Mesendoderm (in vitro differentiated cells): Measurements from ENCODE around the gene RPL36A.

ENCODE experiments used
- DNase-seq: peaks from one replicate; pipeline ENCODE4 v3.0.0; 2013
- H2AK5ac ChIP-seq: 2 replicates; pipeline ENCODE4 v1.6.1; 2013; ENCODE audit warnings: low read length, inconsistent platforms
- H2BK120ac ChIP-seq: 2 replicates; pipeline ENCODE4 v1.6.1; 2013; ENCODE audit warnings: low read depth, mild to moderate bottlenecking, low read length, moderate library complexity, mixed read lengths
- H2BK15ac ChIP-seq: replicated peaks from 2 replicates; pipeline ENCODE4 v1.6.1; 2013; ENCODE audit warnings: low read depth, mild to moderate bottlenecking, moderate library complexity
- H2BK5ac ChIP-seq: 2 replicates; pipeline ENCODE4 v1.6.1; 2013; ENCODE audit warnings: low read length, inconsistent platforms
- H3K18ac ChIP-seq: 2 replicates; pipeline ENCODE4 v1.6.1; 2013; ENCODE audit warnings: mild to moderate bottlenecking, low read length, mixed read lengths
- H3K23ac ChIP-seq: one replicate; pipeline ENCODE4 v1.6.1; 2013; ENCODE audit warnings: low read length
- H3K27ac ChIP-seq: 2 replicates; pipeline ENCODE4 v1.5.1; 2013; ENCODE audit warnings: low read depth, mild to moderate bottlenecking, inconsistent platforms, low read length, moderate library complexity
- H3K27me3 ChIP-seq: 2 replicates; pipeline ENCODE4 v1.6.1; 2013; ENCODE audit warnings: low read length, control low read depth, mild to moderate bottlenecking, inconsistent platforms; ENCODE audit not compliant: insufficient read depth, poor library complexity
- H3K36me3 ChIP-seq: 2 replicates; pipeline ENCODE4 v1.6.1; 2013; ENCODE audit warnings: low read length, inconsistent platforms; ENCODE audit not compliant: control insufficient read depth, insufficient read depth
- H3K4ac ChIP-seq: one replicate; pipeline ENCODE4 v1.6.1; 2013; ENCODE audit warnings: low read depth, mild to moderate bottlenecking, low read length, moderate library complexity
- H3K4me1 ChIP-seq: 2 replicates; pipeline ENCODE4 v1.6.1; 2013; ENCODE audit warnings: low read depth, low read length, inconsistent platforms; ENCODE audit not compliant: control insufficient read depth
- H3K4me2 ChIP-seq: 2 replicates; pipeline ENCODE4 v1.6.1; 2013; ENCODE audit warnings: low read length
- H3K4me3 ChIP-seq: 2 replicates; pipeline ENCODE4 v1.5.1; 2013; ENCODE audit warnings: mild to moderate bottlenecking, low read length
- H3K56ac ChIP-seq: one replicate; pipeline ENCODE4 v1.6.1; 2013; ENCODE audit warnings: low read length
- H3K79me1 ChIP-seq: 2 replicates; pipeline ENCODE4 v1.6.1; 2013; ENCODE audit warnings: low read length, inconsistent platforms
- H3K79me2 ChIP-seq: 2 replicates; pipeline ENCODE4 v1.6.1; 2013; ENCODE audit warnings: mild to moderate bottlenecking, low read length; ENCODE audit not compliant: control insufficient read depth, insufficient read depth
- H3K9ac ChIP-seq: 2 replicates; pipeline ENCODE4 v1.6.1; 2013; ENCODE audit warnings: low read length, inconsistent platforms
- H4K5ac ChIP-seq: one replicate; pipeline ENCODE4 v1.6.1; 2013; ENCODE audit warnings: low read length
- H4K8ac ChIP-seq: one replicate; pipeline ENCODE4 v1.6.1; 2013; ENCODE audit warnings: low read depth, mild to moderate bottlenecking, control low read depth, low read length, moderate library complexity
- WGBS: extraction: QIAGEN DNeasy Blood & Tissue Kit; methylation state at CpG from one replicate; pipeline ENCODE4 v1.1.7; 2013; ENCODE audit warnings: low lambda C conversion rate, missing lambda C conversion rate; ENCODE audit not compliant: insufficient coverage; ENCODE audit errors: extremely low coverage; 5-methylcytosine and 5-hydroxymethylcytosine counted together

RPL36A gene

DNA sequence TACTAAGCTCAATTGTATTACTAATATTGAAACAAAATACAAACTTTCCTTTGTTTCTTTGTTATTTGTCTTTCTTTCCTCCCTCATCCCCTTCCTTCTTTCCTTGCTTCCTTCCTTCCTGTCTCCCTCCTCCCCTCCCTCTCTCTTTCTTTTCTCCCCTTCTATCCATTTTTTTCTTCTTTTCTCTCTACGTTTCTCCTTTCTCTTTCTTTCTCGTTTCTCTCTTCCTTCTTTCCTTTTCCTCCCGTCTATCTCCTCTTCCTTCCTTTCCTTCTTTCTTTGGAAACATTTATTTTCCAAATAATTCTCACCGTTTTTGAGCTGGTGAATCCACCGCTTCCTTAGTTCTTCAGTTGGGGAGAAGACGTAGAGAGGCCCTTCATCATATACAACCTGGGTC, 21.1 kb upstream of the RPL36A start:
- Histone ChIP-seq H2AK5ac (no peak overlapping the region), H3K79me2 (no peaks in the 10 kb centered on the region), H2BK120ac (no peak overlapping the region), H3K4me1 (no peaks in the 10 kb centered on the region), H3K27ac (no peak overlapping the region), H4K5ac (no peak overlapping the region), H4K8ac (no peak overlapping the region), H3K4me3 (no peak overlapping the region), H3K4ac (no peak overlapping the region), H3K56ac (no peak overlapping the region), H2BK5ac (no peak overlapping the region), H3K36me3 (no peaks in the 10 kb centered on the region), H3K27me3 (no peaks in the 10 kb centered on the region), H3K9ac (no peak overlapping the region), H2BK15ac (no peak overlapping the region), H3K23ac (no peak overlapping the region), H3K4me2 (no peak overlapping the region), H3K18ac (no peak overlapping the region), H3K79me1 (no peaks in the 10 kb centered on the region)
- WGBS = 100% methylated on average over 3 of the region's 6 CpGs
- DNase-seq = no peak

DNA sequence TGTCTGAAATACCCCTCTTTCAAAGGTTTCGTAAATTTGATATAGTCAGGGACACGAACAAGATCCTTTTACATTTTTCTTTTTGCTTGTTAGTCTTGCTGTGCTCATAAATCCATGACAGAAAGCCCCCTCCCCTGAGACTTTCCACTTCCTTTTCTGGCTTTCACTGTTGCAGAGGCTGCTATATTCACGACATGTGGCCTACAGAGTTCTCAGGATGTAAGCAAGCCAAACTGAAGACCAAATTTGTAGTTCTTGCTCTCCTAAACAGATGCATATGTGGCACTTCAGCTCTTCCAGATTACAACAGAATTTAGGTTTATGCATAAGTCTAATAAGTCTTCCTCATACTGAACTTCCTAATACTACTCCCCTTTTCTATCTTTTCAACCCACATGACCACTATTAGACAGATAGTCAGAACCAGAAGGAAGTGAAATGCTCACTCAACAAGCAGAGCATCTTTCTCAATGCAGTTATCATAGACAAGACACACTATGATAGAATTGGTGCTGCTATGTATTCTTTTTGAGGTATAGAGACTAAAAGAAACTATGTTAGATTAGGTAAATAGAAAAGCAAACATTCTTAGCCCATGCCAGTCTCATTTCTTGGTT, 19.8 kb upstream of the RPL36A start:
- no peak overlapping the region for H4K5ac ChIP-seq
- H2BK120ac ChIP-seq = no peak overlapping the region
- no CpG with 5 or more reads among the region's 3 CpGs for WGBS
- no peak overlapping the region for H3K27ac ChIP-seq
- H3K79me1 ChIP-seq = no peaks in the 10 kb centered on the region
- H2BK5ac ChIP-seq = no peak overlapping the region
- H3K56ac ChIP-seq = no peak overlapping the region
- DNase-seq = no peak
- no peak overlapping the region for H3K4me3 ChIP-seq
- no peak overlapping the region for H4K8ac ChIP-seq
- H3K4me2 ChIP-seq = no peak overlapping the region
- no peak overlapping the region for H3K4ac ChIP-seq
- H2AK5ac ChIP-seq = no peak overlapping the region
- H3K27me3 ChIP-seq = no peaks in the 10 kb centered on the region
- H3K36me3 ChIP-seq = no peaks in the 10 kb centered on the region
- H3K79me2 ChIP-seq = no peaks in the 10 kb centered on the region
- no peak overlapping the region for H3K23ac ChIP-seq
- H3K9ac ChIP-seq = no peak overlapping the region
- H2BK15ac ChIP-seq = no peak overlapping the region
- no peak overlapping the region for H3K18ac ChIP-seq
- H3K4me1 ChIP-seq = no peaks in the 10 kb centered on the region

DNA sequence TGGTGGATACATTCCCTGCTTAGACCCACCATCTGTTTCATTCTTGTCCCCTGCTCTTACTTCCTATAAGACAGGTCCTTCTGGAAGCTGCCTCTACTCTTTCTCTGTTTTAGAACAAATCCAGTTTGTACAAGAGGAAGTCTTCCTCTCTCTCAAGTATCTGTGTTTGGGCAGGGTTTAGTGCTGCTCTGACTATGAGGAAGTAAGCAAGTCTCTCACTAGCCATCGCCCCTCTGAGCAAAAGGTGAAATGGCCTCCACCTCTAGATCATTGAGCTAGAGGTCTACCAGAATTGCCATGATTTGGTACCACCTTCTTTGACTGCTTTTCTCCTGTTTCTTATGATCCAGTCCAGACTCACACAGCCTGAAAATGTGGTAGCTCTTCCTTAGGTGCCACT, 13.3 kb upstream of the RPL36A start:
- Histone ChIP-seq H3K9ac (no peak overlapping the region), H3K23ac (no peak overlapping the region), H3K36me3 (no peaks in the 10 kb centered on the region), H2AK5ac (no peak overlapping the region), H3K4me1 (no peaks in the 10 kb centered on the region), H4K5ac (no peak overlapping the region), H3K4me2 (no peak overlapping the region), H3K79me1 (no peaks in the 10 kb centered on the region), H3K4me3 (no peak overlapping the region), H2BK15ac (no peak overlapping the region), H3K56ac (no peak overlapping the region), H3K79me2 (no peaks in the 10 kb centered on the region), H3K27ac (no peak overlapping the region), H3K18ac (no peak overlapping the region), H3K27me3 (no peaks in the 10 kb centered on the region), H2BK5ac (no peak overlapping the region), H2BK120ac (no peak overlapping the region), H4K8ac (no peak overlapping the region), H3K4ac (no peak overlapping the region)
- no peak for DNase-seq
- WGBS = no CpG with 5 or more reads among the region's 1 CpG

DNA sequence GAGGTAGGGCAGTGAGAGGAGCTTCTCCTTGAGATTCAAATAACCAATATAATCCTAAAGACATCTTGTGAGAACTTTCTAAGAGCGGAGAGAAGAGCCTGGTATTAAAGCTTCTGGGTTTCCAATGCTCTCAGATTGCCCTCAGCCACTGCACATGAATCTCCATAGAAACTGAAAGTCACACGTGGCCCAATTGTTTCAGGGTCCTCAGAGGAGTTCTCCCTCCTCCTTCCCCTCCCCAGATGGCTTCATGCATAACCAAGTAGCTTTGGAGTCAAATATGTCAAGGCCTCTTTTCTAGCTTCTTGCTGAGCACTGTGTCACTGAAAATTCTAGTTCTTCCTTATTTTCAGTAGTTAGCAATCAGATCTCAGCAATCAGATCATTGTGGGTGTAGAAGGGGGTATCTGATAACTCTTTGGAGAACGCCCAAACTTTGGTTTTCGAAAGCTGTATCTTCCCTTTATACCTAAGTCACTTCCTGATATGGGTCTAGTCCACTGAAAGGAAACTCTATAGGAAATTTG, 7.1 kb upstream of the RPL36A start:
- Histone ChIP-seq H2BK120ac (no peak overlapping the region), H3K79me2 (no peaks in the 10 kb centered on the region), H3K4me1 (no peaks in the 10 kb centered on the region), H4K8ac (no peak overlapping the region), H3K9ac (no peak overlapping the region), H2AK5ac (no peak overlapping the region), H3K36me3 (no peaks in the 10 kb centered on the region), H3K4me3 (no peak overlapping the region), H3K56ac (no peak overlapping the region), H3K27me3 (no peaks in the 10 kb centered on the region), H3K27ac (no peak overlapping the region), H2BK15ac (no peak overlapping the region), H3K23ac (no peak overlapping the region), H3K79me1 (no peaks in the 10 kb centered on the region), H3K4me2 (no peak overlapping the region), H3K4ac (no peak overlapping the region), H2BK5ac (no peak overlapping the region), H4K5ac (no peak overlapping the region), H3K18ac (no peak overlapping the region)
- no CpG with 5 or more reads among the region's 4 CpGs for WGBS
- DNase-seq = no peak

DNA sequence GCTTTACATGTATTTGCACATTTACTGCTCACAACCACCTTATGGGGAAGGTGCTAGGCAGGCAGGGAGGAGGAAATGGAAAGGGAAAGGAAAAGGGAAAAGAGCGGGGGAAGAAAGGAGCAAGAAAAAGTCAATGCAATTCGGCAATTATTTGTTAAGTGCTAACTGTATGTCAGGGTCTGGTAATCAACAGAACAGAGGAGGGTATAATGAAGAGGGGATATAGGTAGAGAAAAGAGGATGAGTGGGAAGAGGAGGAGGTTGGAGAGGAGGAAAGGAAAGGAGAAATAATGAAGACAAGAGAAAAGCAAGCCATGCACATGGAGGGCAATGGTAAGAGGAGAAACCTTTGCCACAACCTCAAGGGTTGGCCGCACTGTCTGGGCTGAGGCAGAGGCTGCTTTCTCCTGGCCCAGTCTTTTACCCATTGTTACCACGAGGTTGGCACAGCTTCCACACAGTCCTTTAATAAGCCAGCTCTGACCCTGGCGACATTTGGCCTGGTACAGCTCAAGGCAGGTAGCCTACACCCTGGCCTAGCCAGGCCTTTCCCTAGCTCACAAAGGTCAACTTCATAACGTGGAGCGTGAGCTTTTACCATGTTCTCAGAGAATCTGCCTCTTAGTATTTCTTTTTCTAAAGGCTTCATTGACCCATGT, 5.7 kb upstream of the RPL36A start:
- no peak for DNase-seq
- WGBS = no CpG with 5 or more reads among the region's 7 CpGs
- no peaks in the 10 kb centered on the region for H3K36me3 ChIP-seq

More for the DNA sequence above, 5.7 kb upstream of the RPL36A start:
- Histone ChIP-seq H3K79me1 (no peaks in the 10 kb centered on the region), H2BK5ac (no peak overlapping the region), H3K27me3 (no peaks in the 10 kb centered on the region), H3K18ac (no peak overlapping the region), H2AK5ac (no peak overlapping the region), H3K27ac (no peak overlapping the region), H2BK120ac (no peak overlapping the region), H3K9ac (no peak overlapping the region), H4K5ac (no peak overlapping the region), H3K4ac (no peak overlapping the region), H2BK15ac (no peak overlapping the region), H3K4me2 (no peak overlapping the region), H3K4me3 (no peak overlapping the region), H3K23ac (no peak overlapping the region), H3K79me2 (no peaks in the 10 kb centered on the region), H3K56ac (peak overlapping the region; percentile 3), H3K4me1 (no peaks in the 10 kb centered on the region), H4K8ac (no peak overlapping the region)
